Measurements from ENCODE around the gene DUSP3.

GRCh38 chr17:43756201-43756600, 22.6 kb downstream of the DUSP3 start:
- TF ChIP-seq CTCF (IDR thresholded peaks at IDR 0.05): no peak
- TF ChIP-seq POLR2A (IDR thresholded peaks at IDR 0.05): no peak

Data from uterus (tissue), 2 donors.